Fibroblast of the aortic adventitia (primary cell): ENCODE measurements around the gene FNIP1. TPM values are rescaled to one million over a fixed set of nuclear protein-coding genes. Genes with fewer than 3 reads are reported as not detected.
"Not testable (repeated sequence)": the region's sequence is repeated elsewhere in the genome, so short reads cannot be mapped to it uniquely, and the experiment has no call there.

Source experiments
- DNase-seq: peaks from one replicate; pipeline ENCODE4 v3.0.0-alpha.2; 2010; ENCODE audit warnings: low read depth
- H3K4me3 ChIP-seq: 2 replicates; pipeline ENCODE4 v1.5.1; 2011; ENCODE audit warnings: low read depth, mild to moderate bottlenecking, control low read depth, low read length, moderate library complexity
- CTCF ChIP-seq: IDR thresholded peaks from 2 replicates; pipeline ENCODE4 v1.5.1; 2011; ENCODE audit warnings: mild to moderate bottlenecking, low read length, control low read depth, inconsistent platforms; ENCODE audit not compliant: insufficient read depth
- total RNA-seq: library from RNA; depleted of rRNA; stranded (reverse); fragments of >200 nt; gene quantifications from 2 replicates; pipeline ENCODE4 v1.2.3, GENCODE V29; 2012; ENCODE audit warnings: low replicate concordance

The FNIP1 gene
- total RNA-seq, result 99.9 and 125 TPM in 2 replicates

GRCh38 chr5:131796793-131797693 lies at the start of gene FNIP1:
FNIP1 (minus strand) TSS chr5:131797017; CDS start chr5:131796921, 96 bp downstream.
- H3K4me3 ChIP-seq, result peak within 1 kb of the TSS; percentile 76
- no peak for TF ChIP-seq CTCF
- DNase-seq, result peak; percentile 92

DNA sequence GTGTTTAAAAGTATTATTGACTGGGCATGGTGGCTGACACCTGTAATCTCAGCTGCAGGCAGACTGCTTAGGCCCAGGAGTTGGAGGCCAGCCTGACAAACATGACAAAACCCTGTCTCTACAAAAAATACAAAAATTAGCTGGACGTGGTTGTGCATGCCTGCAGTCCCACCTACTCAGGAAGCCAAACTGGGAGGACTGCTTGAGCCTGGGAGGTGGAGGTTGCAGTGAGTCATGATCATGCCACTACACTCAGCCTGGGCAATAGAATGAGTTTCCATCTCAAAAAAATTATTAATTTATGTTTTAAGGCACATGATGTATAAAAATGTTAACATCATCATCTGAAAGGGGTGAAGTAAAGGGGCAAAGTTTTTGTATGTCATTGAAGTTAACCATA lies 49.7 kb upstream of the FNIP1 start:
- DNase-seq, result no peak
- TF ChIP-seq CTCF, result no peak
- H3K4me3 ChIP-seq, result no peak overlapping the region

- DNase-seq, result no peak
- no peak overlapping the region for H3K4me3 ChIP-seq
- TF ChIP-seq CTCF, result no peak
Measured at GRCh38 chr5:131845828-131846227, 49.0 kb upstream of the FNIP1 start.

DNA sequence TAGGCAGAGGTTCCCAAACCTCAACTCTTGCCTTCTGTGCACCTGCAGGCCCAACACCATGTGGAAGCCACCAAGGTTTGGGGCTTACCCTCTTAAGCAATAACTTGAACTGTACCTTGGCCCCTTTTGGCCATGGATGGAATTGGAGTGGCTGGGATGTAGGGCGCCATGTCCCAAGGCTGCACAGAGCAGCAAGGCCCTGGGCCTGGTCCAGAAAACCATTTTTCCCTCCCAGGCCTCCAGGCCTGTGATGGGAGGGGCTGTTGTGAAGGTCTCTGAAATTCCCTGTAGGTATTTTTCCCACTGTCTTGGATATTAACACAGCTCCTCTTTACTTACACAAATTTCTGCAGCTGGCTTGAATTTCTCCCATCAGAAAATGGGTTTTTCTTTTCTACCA lies 46.2 kb upstream of the FNIP1 start:
- not testable (repeated sequence) for H3K4me3 ChIP-seq, DNase-seq

DNA sequence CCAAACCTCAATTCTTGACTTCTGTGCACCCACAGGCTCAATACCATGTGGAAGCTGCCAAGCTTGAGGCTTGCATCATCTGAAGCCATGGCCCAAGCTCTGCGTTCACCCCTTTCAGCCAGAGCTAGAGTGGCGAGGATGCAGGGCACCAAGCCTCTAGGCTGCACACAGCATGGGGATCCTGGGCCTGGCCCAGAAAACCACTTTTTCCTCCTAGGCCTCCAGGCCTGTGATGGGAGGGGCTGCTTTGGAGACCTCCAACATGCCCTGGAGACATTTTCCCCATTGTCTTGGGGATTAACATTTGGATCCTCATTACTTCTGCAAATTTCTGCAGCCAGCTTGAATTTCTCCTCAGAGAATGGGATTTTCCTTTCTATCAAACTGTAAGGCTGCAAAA lies 35.9 kb upstream of the FNIP1 start:
- H3K4me3 ChIP-seq, DNase-seq: not testable (repeated sequence)

GRCh38 chr5:131825404-131826013 lies 28.7 kb upstream of the FNIP1 start:
- H3K4me3 ChIP-seq, result no peak overlapping the region
- no peak for TF ChIP-seq CTCF
- no peak for DNase-seq

DNA sequence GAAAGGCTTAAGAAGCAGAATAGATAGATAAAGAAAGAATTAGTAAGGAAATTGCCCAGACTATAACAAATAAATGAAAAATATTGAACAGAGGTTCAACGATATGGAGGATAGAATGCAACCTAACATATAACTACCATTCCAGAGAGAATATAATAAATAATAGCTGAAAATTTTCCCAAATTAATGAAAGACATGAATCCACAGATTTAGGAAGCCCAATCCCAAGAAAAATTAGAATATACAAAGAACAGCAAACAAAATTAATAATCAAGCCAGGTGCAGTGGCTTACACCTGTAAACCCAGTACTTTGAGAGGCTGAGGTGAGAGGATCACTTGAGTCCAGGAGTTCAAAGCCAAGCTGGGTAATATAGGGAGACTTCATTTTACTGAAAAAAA lies 27.8 kb upstream of the FNIP1 start:
- no peak for TF ChIP-seq CTCF

GRCh38 chr5:131821221-131821620 lies 24.4 kb upstream of the FNIP1 start:
- TF ChIP-seq CTCF, result no peak
- H3K4me3 ChIP-seq, result no peak overlapping the region
- DNase-seq, result peak; percentile 40

More for the DNA sequence above, 27.8 kb upstream of the FNIP1 start:
- no peak for DNase-seq
- H3K4me3 ChIP-seq, result no peak overlapping the region
